PC-3 (cell line): ENCODE data around the gene ETFB.

Experiments
- EZH2 ChIP-seq: fragments of 300-600 bp; sonication (generic); IDR thresholded peaks from one replicate; pipeline ENCODE4 v1.6.1; 2017; ENCODE audit warnings: antibody characterized with exemption, mild to moderate bottlenecking, low read length; ENCODE audit not compliant: unreplicated experiment
- EZH2phosphoT487 ChIP-seq: fragments of 300-600 bp; sonication (generic); IDR thresholded peaks from 2 replicates; pipeline ENCODE4 v1.6.1; 2018; ENCODE audit warnings: mild to moderate bottlenecking, antibody characterized with exemption, low read length, borderline replicate concordance
- TF ChIP-seq, protein P1 (sequence below): fragments of 300-600 bp; sonication (generic); conservative IDR thresholded peaks from 2 replicates; pipeline ENCODE4 v1.5.1; 2017; ENCODE audit warnings: antibody characterized with exemption, low read depth, mild to moderate bottlenecking, low read length

DNA sequence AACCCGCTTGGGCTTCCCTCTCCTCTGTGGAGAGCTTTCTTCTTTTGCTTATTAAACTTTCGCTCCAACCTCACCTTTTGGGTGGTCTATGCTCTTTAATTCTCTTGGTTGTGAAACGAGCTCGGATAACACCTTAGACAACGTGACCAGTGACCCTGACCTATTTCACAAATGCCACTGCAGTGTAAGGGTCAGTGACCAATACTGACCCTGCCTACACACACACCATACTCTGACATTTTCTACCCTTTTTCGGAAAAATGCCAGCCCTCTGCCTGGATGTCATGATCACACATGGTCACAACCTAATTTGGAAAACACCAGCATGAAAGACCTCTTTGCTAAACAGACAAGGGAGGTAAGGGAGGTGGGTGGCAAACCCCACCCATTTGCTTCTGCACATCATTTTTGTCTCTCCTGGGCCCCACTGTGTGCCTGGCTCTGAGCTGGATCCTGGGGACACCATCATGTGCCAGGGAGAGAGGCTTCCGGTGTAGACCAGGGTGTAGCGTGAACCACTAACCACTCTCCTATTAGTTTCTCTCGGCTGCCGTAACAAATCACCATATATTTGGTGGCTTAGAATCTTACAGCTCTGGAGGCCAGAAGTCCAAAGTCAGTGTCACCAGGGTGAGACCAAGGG, 9.9 kb downstream of the ETFB start:
- TF ChIP-seq, protein P1, sequence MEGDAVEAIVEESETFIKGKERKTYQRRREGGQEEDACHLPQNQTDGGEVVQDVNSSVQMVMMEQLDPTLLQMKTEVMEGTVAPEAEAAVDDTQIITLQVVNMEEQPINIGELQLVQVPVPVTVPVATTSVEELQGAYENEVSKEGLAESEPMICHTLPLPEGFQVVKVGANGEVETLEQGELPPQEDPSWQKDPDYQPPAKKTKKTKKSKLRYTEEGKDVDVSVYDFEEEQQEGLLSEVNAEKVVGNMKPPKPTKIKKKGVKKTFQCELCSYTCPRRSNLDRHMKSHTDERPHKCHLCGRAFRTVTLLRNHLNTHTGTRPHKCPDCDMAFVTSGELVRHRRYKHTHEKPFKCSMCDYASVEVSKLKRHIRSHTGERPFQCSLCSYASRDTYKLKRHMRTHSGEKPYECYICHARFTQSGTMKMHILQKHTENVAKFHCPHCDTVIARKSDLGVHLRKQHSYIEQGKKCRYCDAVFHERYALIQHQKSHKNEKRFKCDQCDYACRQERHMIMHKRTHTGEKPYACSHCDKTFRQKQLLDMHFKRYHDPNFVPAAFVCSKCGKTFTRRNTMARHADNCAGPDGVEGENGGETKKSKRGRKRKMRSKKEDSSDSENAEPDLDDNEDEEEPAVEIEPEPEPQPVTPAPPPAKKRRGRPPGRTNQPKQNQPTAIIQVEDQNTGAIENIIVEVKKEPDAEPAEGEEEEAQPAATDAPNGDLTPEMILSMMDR = no peak
- TF ChIP-seq EZH2 (no peak), EZH2phosphoT487 (no peak)
